ENCODE data around the gene TMEM38B.
"Not testable (repeated sequence)": the region's sequence is repeated elsewhere in the genome, so short reads cannot be mapped to it uniquely, and the experiment has no call there.

Gene TMEM38B

GRCh38 chr9:105722099-105722498 lies 27.8 kb downstream of the TMEM38B start:
- TF ChIP-seq CTCF (conservative IDR thresholded peaks at IDR 0.05; ENCODE audit: low read depth, low read length) = no peak
- no peak for DNase-seq (ENCODE audit: low read depth)
- H3K4me3 ChIP-seq (ENCODE audit: low read length) = no peak overlapping the region

GRCh38 chr9:105725370-105725769 lies 31.0 kb downstream of the TMEM38B start:
- DNase-seq (ENCODE audit: low read depth) = no peak
- no peak for TF ChIP-seq CTCF (conservative IDR thresholded peaks at IDR 0.05; ENCODE audit: low read depth, low read length)
- H3K4me3 ChIP-seq (ENCODE audit: low read length) = no peak overlapping the region

- not testable (repeated sequence) for H3K4me3 ChIP-seq (ENCODE audit: low read length); DNase-seq (ENCODE audit: low read depth)
Measured at GRCh38 chr9:105728230-105728629, 33.9 kb downstream of the TMEM38B start.

- not testable (repeated sequence) for DNase-seq (ENCODE audit: low read depth); H3K4me3 ChIP-seq (ENCODE audit: low read length)
Measured at GRCh38 chr9:105731420-105731819, 37.1 kb downstream of the TMEM38B start.

- no peak overlapping the region for H3K4me3 ChIP-seq (ENCODE audit: low read length)
- DNase-seq (ENCODE audit: low read depth) = no peak
- TF ChIP-seq CTCF (conservative IDR thresholded peaks at IDR 0.05; ENCODE audit: low read depth, low read length) = no peak
Measured at GRCh38 chr9:105735366-105735765, 41.0 kb downstream of the TMEM38B start.

- H3K4me3 ChIP-seq (ENCODE audit: low read length) = no peak overlapping the region
- no peak for TF ChIP-seq CTCF (conservative IDR thresholded peaks at IDR 0.05; ENCODE audit: low read depth, low read length)
- DNase-seq (ENCODE audit: low read depth) = no peak
Measured at GRCh38 chr9:105737205-105737604, 42.9 kb downstream of the TMEM38B start.

GRCh38 chr9:105742088-105742487 lies 47.7 kb downstream of the TMEM38B start:
- no peak overlapping the region for H3K4me3 ChIP-seq (ENCODE audit: low read length)
- no peak for DNase-seq (ENCODE audit: low read depth)
- TF ChIP-seq CTCF (conservative IDR thresholded peaks at IDR 0.05; ENCODE audit: low read depth, low read length) = no peak

GRCh38 chr9:105747325-105747724 lies 53.0 kb downstream of the TMEM38B start:
- not testable (repeated sequence) for H3K4me3 ChIP-seq (ENCODE audit: low read length)

GRCh38 chr9:105751761-105752160 lies 57.4 kb downstream of the TMEM38B start:
- no peak for TF ChIP-seq CTCF (conservative IDR thresholded peaks at IDR 0.05; ENCODE audit: low read depth, low read length)
- no peak for DNase-seq (ENCODE audit: low read depth)
- H3K4me3 ChIP-seq (ENCODE audit: low read length) = no peak overlapping the region

More at GRCh38 chr9:105747325-105747724, 53.0 kb downstream of the TMEM38B start:
- not testable (repeated sequence) for DNase-seq (ENCODE audit: low read depth)

Measured in retinal pigment epithelial cell (primary cell).